CD4-positive, alpha-beta T cell (primary cell): ENCODE data around the gene EYA2. TPM values are rescaled to one million over a fixed set of nuclear protein-coding genes. Genes with fewer than 3 reads are reported as not detected.

Source experiments
- ATAC-seq: fragments of 200-7000 bp; cut with Tn5 transposase; one replicate; pipeline ENCODE4 v1.10.0; 2022; ENCODE audit warnings: mild to moderate bottlenecking; ENCODE audit not compliant: poor library complexity
- CTCF ChIA-PET: fragments of 350-600 bp; sonication (Branson Sonifier 250); formaldehyde crosslinking; loops from one replicate; lab custom pipeline; 2021; ENCODE audit warnings: antibody characterized with exemption, inconsistent platforms; lab: Charles Lee
- POLR2A ChIA-PET: fragments of 350-600 bp; sonication (Branson Sonifier 250); formaldehyde crosslinking; loops from one replicate; lab custom pipeline; 2021; ENCODE audit warnings: antibody characterized with exemption, inconsistent platforms; lab: Charles Lee
- DNase-seq, 14 experiments: peaks; one replicate each; pipeline ENCODE4 v3.0.0-alpha.2; 2013 to 2020; ENCODE audit warnings: mixed read lengths in 2 of 14
- H3K27ac ChIP-seq, 2 donors: one replicate each; pipeline versions ENCODE4 v1.5.1 to v1.7.0; 2013; ENCODE audit warnings: low read length in 2 of 2, low read depth in 1 of 2, mild to moderate bottlenecking in 1 of 2
- H3K27me3 ChIP-seq, 2 experiments: 1 replicate in 1 of 2; 2 replicates in 1 of 2; pipeline versions ENCODE4 v1.6.1 to v1.7.0; 2013; ENCODE audit warnings: low read length in 2 of 2, control low read depth in 1 of 2, mild to moderate bottlenecking in 1 of 2, moderate library complexity in 1 of 2; ENCODE audit not compliant: insufficient read depth in 2 of 2, control insufficient read depth in 1 of 2
- H3K36me3 ChIP-seq: one replicate; pipeline ENCODE4 v1.6.1; 2013; ENCODE audit warnings: low read length, control low read depth; ENCODE audit not compliant: insufficient read depth
- H3K4me1 ChIP-seq: one replicate; pipeline ENCODE4 v1.6.1; 2013; ENCODE audit warnings: low read length, control low read depth; ENCODE audit not compliant: insufficient read depth
- H3K4me3 ChIP-seq: one replicate; pipeline ENCODE4 v1.5.1; 2013; ENCODE audit warnings: mild to moderate bottlenecking, low read length, moderate library complexity
- H3K9me3 ChIP-seq, 2 experiments: 1 replicate in 1 of 2; 2 replicates in 1 of 2; pipeline versions ENCODE4 v1.6.1 to v1.7.0; 2013; ENCODE audit warnings: low read length in 2 of 2, mild to moderate bottlenecking in 2 of 2, control low read depth in 1 of 2, moderate library complexity in 1 of 2; ENCODE audit not compliant: control insufficient read depth in 1 of 2, insufficient read depth in 1 of 2
- H3K27ac Mint-ChIP-seq: one replicate; pipeline ENCODE4 v1.8.0; 2020; ENCODE audit warnings: mixed read lengths
- H3K27me3 Mint-ChIP-seq: one replicate; pipeline ENCODE4 v1.8.0; 2021; ENCODE audit warnings: mixed read lengths
- H3K36me3 Mint-ChIP-seq: one replicate; pipeline ENCODE4 v1.8.0; 2021; ENCODE audit warnings: low read depth, mixed read lengths
- H3K4me1 Mint-ChIP-seq: one replicate; pipeline ENCODE4 v1.8.0; 2021; ENCODE audit warnings: low read depth, mixed read lengths
- H3K4me3 Mint-ChIP-seq: one replicate; pipeline ENCODE4 v1.8.0; 2020; ENCODE audit warnings: mild to moderate bottlenecking, mixed read lengths
- H3K9me3 Mint-ChIP-seq: one replicate; pipeline ENCODE4 v1.8.0; 2020; ENCODE audit warnings: mixed read lengths
- CTCF ChIP-seq: fragments of 200-600 bp; IDR thresholded peaks from one replicate; pipeline ENCODE4 v1.8.0; 2022; ENCODE audit warnings: antibody characterized with exemption, mild to moderate bottlenecking
- intact Hi-C, 2 experiments: fragments of 100-400 bp; cut with DNase I in 1 of 2; cut with micrococcal nuclease in 1 of 2; formaldehyde crosslinking; loops; one replicate each; pipeline versions ENCODE4 v1.15.1 to v1.9.0; 2023 to 2025; cut with DNase I, micrococcal nuclease
- total RNA-seq, 174 experiments: library from RNA in 2 of 174; stranded (reverse) in 2 of 174; gene quantifications; one replicate each; pipeline ENCODE4 v1.2.3 and lab custom pipeline; 2021 to 2026

The EYA2 gene
- total RNA-seq, 2 experiments from 2014 or later: not detected

DNA sequence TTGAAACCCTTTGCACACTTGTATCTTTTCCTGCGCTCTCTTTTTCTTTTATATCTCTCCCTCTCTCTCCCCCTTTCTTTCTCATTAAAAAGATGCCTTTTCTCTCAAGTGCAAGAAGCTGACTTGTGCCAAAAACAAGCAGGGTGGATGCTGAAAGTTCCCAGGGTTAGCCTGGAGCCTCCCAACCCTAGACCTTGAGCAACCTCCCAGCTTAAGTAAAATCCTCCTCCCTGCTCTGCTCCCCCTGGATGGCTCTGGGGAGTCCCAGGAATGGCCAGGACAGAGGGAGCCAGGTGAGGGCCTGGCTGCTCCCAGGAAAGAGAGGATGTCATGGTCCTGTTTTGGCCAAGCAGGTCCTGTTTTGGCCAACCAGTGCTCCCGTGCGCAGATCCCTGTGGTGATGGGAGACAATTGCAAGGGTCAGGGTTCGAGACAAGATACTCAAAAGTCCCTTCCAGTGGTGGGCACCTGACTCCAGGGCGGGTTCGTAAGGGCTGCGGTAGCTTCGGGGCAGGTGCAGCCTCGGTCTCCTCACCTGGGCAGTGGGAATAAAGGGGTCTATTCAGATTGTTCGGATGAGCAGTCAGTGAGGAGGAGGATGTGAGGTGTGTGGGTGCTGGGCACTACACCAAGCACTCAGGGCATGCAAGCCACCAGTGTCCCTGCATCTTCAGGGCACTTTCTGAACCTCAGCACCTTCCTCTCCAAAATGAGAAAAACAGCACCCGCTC is 49.4 kb downstream of the EYA2 start:
- no peak overlapping the region for H3K4me3 ChIP-seq
- no peaks in the 10 kb centered on the region for H3K9me3 Mint-ChIP-seq
- no peak overlapping the region for H3K27ac ChIP-seq
- H3K4me1 Mint-ChIP-seq: no peaks in the 10 kb centered on the region
- no peak overlapping the region for H3K27ac Mint-ChIP-seq
- peaks cover 5% of the 10 kb centered on the region in 2 experiments for H3K27me3 ChIP-seq
- no peaks in the 10 kb centered on the region for H3K4me1 ChIP-seq
- intact Hi-C loops: no loop called here
- CTCF ChIA-PET: no interaction called here
- H3K36me3 Mint-ChIP-seq: no peaks in the 10 kb centered on the region
- ATAC-seq (no peak), DNase-seq (no peak)
- H3K4me3 Mint-ChIP-seq: no peak overlapping the region
- peaks cover 0 to 5% of the 10 kb centered on the region in 2 experiments for H3K9me3 ChIP-seq
- H3K27me3 Mint-ChIP-seq: peaks cover 10% of the 10 kb centered on the region
- no peaks in the 10 kb centered on the region for H3K36me3 ChIP-seq
- TF ChIP-seq CTCF: no peak
- POLR2A ChIA-PET: no interaction called here

GRCh38 chr20:46945465-46945864 is 50.8 kb downstream of the EYA2 start:
- Histone ChIP-seq H3K9me3 (peaks cover 0 to 3% of the 10 kb centered on the region in 2 experiments), H3K4me1 (no peaks in the 10 kb centered on the region), H3K36me3 (no peaks in the 10 kb centered on the region), H3K27ac (no peak overlapping the region), H3K4me3 (no peak overlapping the region), H3K27me3 (peaks cover 5% of the 10 kb centered on the region in 2 experiments)
- no peaks in the 10 kb centered on the region for H3K4me1 Mint-ChIP-seq
- no peak overlapping the region for H3K4me3 Mint-ChIP-seq
- no peak for TF ChIP-seq CTCF
- POLR2A ChIA-PET: no interaction called here
- H3K9me3 Mint-ChIP-seq: no peaks in the 10 kb centered on the region
- no peak overlapping the region for H3K27ac Mint-ChIP-seq
- CTCF ChIA-PET: no interaction called here
- ATAC-seq (no peak), DNase-seq (no peak)
- intact Hi-C loops: no loop called here
- H3K27me3 Mint-ChIP-seq: peaks cover 10% of the 10 kb centered on the region
- H3K36me3 Mint-ChIP-seq: no peaks in the 10 kb centered on the region

DNA sequence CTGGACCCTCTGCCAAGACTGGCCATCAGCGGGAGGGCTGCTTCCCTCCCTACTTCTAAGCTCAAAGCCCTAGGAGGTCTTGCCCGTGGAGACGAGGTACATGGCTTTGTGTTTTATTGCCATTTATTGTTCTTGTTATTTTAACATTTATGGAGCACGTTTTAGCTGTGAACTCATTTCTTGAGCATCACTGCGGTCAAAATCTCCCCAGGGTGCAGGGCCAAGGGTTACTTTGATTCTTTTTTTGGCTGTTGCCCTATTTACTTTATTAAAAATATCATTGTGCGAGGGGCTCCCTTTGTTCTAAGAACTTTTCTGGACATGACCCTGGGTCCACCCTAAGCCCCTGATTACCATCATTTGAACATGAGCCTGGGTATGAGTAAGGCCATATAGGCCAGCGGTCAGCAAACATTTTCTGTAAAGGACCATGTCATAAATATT is 51.6 kb downstream of the EYA2 start:
- no peak overlapping the region for H3K4me3 Mint-ChIP-seq
- DNase-seq (no peak), ATAC-seq (no peak)
- CTCF ChIA-PET: no interaction called here
- H3K4me1 ChIP-seq: no peaks in the 10 kb centered on the region
- H3K27ac Mint-ChIP-seq: no peak overlapping the region
- no peaks in the 10 kb centered on the region for H3K9me3 ChIP-seq
- H3K36me3 Mint-ChIP-seq: no peaks in the 10 kb centered on the region
- H3K4me3 ChIP-seq: no peak overlapping the region
- H3K27ac ChIP-seq: no peak overlapping the region
- H3K36me3 ChIP-seq: no peaks in the 10 kb centered on the region
- intact Hi-C loops: no loop called here
- no peak for TF ChIP-seq CTCF
- POLR2A ChIA-PET: no interaction called here
- no peaks in the 10 kb centered on the region for H3K4me1 Mint-ChIP-seq
- peaks cover 8% of the 10 kb centered on the region for H3K27me3 Mint-ChIP-seq
- no peaks in the 10 kb centered on the region for H3K9me3 Mint-ChIP-seq
- peaks cover 5% of the 10 kb centered on the region in 2 experiments for H3K27me3 ChIP-seq
